NB4 (cell line): ENCODE data around the gene FAM227B.
"Not testable (repeated sequence)": the region's sequence is repeated elsewhere in the genome, so short reads cannot be mapped to it uniquely, and the experiment has no call there.

Experiments
- POLR2A ChIP-seq: IDR thresholded peaks from 2 replicates; pipeline ENCODE4 v1.6.1; 2011; ENCODE audit warnings: mild to moderate bottlenecking; ENCODE audit not compliant: insufficient read length; ENCODE audit errors: extremely low read depth
- TF ChIP-seq, protein P1 (sequence below): IDR thresholded peaks from one replicate; pipeline ENCODE4 v1.5.1; 2012; ENCODE audit warnings: low read depth, low read length
- TF ChIP-seq, protein P2 (sequence below): IDR thresholded peaks from 2 replicates; pipeline ENCODE4 v1.6.1; 2011; ENCODE audit warnings: low read depth, low read length

DNA sequence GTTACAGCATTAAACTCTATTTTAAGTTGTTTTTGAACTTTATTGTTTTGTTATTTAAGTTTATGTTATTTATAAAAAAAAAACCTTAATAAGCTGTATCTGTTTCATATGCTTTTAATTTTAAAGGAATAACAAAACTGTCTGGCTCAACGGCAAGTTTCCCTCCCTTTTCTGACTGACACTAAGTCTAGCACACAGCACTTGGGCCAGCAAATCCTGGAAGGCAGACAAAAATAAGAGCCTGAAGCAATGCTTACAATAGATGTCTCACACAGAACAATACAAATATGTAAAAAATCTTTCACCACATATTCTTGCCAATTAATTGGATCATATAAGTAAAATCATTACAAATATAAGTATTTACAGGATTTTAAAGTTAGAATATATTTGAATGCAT, 135.2 kb downstream of the FAM227B start:
- TF ChIP-seq, protein P1, sequence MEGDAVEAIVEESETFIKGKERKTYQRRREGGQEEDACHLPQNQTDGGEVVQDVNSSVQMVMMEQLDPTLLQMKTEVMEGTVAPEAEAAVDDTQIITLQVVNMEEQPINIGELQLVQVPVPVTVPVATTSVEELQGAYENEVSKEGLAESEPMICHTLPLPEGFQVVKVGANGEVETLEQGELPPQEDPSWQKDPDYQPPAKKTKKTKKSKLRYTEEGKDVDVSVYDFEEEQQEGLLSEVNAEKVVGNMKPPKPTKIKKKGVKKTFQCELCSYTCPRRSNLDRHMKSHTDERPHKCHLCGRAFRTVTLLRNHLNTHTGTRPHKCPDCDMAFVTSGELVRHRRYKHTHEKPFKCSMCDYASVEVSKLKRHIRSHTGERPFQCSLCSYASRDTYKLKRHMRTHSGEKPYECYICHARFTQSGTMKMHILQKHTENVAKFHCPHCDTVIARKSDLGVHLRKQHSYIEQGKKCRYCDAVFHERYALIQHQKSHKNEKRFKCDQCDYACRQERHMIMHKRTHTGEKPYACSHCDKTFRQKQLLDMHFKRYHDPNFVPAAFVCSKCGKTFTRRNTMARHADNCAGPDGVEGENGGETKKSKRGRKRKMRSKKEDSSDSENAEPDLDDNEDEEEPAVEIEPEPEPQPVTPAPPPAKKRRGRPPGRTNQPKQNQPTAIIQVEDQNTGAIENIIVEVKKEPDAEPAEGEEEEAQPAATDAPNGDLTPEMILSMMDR: not testable (repeated sequence)
- not testable (repeated sequence) for TF ChIP-seq POLR2A
- TF ChIP-seq, protein P2, sequence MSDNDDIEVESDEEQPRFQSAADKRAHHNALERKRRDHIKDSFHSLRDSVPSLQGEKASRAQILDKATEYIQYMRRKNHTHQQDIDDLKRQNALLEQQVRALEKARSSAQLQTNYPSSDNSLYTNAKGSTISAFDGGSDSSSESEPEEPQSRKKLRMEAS: not testable (repeated sequence)
